Measurements from ENCODE around the gene CHMP2A.

DNA sequence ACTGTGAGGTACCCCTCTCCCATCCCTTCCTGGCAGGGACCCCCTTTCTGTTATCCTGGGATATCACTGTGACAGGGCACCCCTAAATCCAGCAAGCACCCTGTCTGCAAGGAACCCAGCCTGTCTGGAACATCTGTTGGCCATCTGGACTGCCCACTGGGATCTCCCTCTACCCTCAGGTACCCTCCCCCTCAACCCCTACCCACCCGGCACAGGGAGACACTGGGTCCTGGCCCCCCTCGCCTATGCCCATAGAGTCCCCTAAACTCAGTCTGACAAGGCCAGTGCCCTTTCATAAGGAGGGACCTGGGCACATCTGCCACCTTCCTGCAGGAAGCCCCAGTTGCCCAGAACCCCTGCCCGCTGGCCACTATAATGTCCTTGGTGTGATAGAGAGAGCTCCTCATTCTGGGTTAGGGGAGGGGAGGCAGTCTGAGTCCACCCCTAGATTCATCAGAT is 40.3 kb downstream of the CHMP2A start:
- TF ChIP-seq, protein P1, sequence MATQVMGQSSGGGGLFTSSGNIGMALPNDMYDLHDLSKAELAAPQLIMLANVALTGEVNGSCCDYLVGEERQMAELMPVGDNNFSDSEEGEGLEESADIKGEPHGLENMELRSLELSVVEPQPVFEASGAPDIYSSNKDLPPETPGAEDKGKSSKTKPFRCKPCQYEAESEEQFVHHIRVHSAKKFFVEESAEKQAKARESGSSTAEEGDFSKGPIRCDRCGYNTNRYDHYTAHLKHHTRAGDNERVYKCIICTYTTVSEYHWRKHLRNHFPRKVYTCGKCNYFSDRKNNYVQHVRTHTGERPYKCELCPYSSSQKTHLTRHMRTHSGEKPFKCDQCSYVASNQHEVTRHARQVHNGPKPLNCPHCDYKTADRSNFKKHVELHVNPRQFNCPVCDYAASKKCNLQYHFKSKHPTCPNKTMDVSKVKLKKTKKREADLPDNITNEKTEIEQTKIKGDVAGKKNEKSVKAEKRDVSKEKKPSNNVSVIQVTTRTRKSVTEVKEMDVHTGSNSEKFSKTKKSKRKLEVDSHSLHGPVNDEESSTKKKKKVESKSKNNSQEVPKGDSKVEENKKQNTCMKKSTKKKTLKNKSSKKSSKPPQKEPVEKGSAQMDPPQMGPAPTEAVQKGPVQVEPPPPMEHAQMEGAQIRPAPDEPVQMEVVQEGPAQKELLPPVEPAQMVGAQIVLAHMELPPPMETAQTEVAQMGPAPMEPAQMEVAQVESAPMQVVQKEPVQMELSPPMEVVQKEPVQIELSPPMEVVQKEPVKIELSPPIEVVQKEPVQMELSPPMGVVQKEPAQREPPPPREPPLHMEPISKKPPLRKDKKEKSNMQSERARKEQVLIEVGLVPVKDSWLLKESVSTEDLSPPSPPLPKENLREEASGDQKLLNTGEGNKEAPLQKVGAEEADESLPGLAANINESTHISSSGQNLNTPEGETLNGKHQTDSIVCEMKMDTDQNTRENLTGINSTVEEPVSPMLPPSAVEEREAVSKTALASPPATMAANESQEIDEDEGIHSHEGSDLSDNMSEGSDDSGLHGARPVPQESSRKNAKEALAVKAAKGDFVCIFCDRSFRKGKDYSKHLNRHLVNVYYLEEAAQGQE (IDR thresholded peaks at IDR 0.05; ENCODE audit: low read depth, low read length): no peak
- TF ChIP-seq ZNF24 (IDR thresholded peaks at IDR 0.05): no peak
- TF ChIP-seq FOXM1 (IDR thresholded peaks at IDR 0.05; ENCODE audit: low read depth, low read length): no peak
- TF ChIP-seq ZSCAN29 (IDR thresholded peaks at IDR 0.05): no peak
- no peak for TF ChIP-seq POLR2AphosphoS5 (IDR thresholded peaks at IDR 0.05; ENCODE audit: low read length)
- TF ChIP-seq, protein P2, sequence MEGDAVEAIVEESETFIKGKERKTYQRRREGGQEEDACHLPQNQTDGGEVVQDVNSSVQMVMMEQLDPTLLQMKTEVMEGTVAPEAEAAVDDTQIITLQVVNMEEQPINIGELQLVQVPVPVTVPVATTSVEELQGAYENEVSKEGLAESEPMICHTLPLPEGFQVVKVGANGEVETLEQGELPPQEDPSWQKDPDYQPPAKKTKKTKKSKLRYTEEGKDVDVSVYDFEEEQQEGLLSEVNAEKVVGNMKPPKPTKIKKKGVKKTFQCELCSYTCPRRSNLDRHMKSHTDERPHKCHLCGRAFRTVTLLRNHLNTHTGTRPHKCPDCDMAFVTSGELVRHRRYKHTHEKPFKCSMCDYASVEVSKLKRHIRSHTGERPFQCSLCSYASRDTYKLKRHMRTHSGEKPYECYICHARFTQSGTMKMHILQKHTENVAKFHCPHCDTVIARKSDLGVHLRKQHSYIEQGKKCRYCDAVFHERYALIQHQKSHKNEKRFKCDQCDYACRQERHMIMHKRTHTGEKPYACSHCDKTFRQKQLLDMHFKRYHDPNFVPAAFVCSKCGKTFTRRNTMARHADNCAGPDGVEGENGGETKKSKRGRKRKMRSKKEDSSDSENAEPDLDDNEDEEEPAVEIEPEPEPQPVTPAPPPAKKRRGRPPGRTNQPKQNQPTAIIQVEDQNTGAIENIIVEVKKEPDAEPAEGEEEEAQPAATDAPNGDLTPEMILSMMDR (IDR thresholded peaks at IDR 0.05 in 2 of 3, conservative IDR thresholded peaks at IDR 0.05 in 1 of 3; ENCODE audit: control insufficient read depth in 2 of 3, extremely low read depth in 1 of 3, insufficient read depth in 1 of 3, low read depth in 3 of 3, low read length in 3 of 3): no peak
- TF ChIP-seq RAD21 (IDR thresholded peaks at IDR 0.05; ENCODE audit: insufficient read depth, low read depth, low read length): no peak
- no peak for TF ChIP-seq CHD4 (IDR thresholded peaks at IDR 0.05)
- TF ChIP-seq EZH2 (IDR thresholded peaks at IDR 0.05; ENCODE audit: borderline replicate concordance, control insufficient read depth, low read depth, low read length): no peak
- no peak for TF ChIP-seq RCOR1 (conservative IDR thresholded peaks at IDR 0.05; ENCODE audit: low read depth, low read length)

Measured in GM12878 (cell line).